Measurements from ENCODE around the gene EFL1. TPM values are rescaled to one million over a fixed set of nuclear protein-coding genes. Genes with fewer than 3 reads are reported as not detected.

Gene EFL1
- total and polyA plus RNA-seq, 9 of the 15 experiments (the other 6 are each of a cell fraction or from before 2014, with no cell fraction given), result 4.8 to 32.5 (median 16.9) TPM

GRCh38 chr15:82262422-82263026 lies at the start of gene EFL1, which contains the start of gene SAXO2 (continued):
- TF ChIP-seq RBM17 (IDR thresholded peaks at IDR 0.05; ENCODE audit: borderline replicate concordance, low read depth, low read length) (no peak), E2F8 (IDR thresholded peaks at IDR 0.05; ENCODE audit: low read depth, partially characterized antibody) (no peak), MYC (IDR thresholded peaks at IDR 0.05; ENCODE audit: low read depth, low read length) (peak; percentile 58; the same call in 1 of the 2 replicates), MYC (CRISPR knock-in tag; IDR thresholded peaks at IDR 0.05; ENCODE audit: borderline replicate concordance, low read depth) (no peak), ZNF668 (CRISPR knock-in tag; IDR thresholded peaks at IDR 0.05) (no peak), FIP1L1 (IDR thresholded peaks at IDR 0.05; ENCODE audit: low read depth, low read length, poor library complexity, severe bottlenecking) (no peak), POLR2B (IDR thresholded peaks at IDR 0.05; ENCODE audit: low read depth, partially characterized antibody) (peak; percentile 48), CREM (IDR thresholded peaks at IDR 0.05; ENCODE audit: low read depth) (peak; percentile 83), HMG20A (CRISPR knock-in tag; conservative IDR thresholded peaks at IDR 0.05) (no peak), KHSRP (IDR thresholded peaks at IDR 0.05) (no peak), SP1 (CRISPR knock-in tag; IDR thresholded peaks at IDR 0.05) (peak; percentile 74), NR2C2 (CRISPR knock-in tag; IDR thresholded peaks at IDR 0.05) (peak; percentile 97), NR2C2 (tag; IDR thresholded peaks at IDR 0.05) (peak; percentile 99), ZNF165 (CRISPR knock-in tag; IDR thresholded peaks at IDR 0.05; ENCODE audit: borderline replicate concordance) (no peak), RCOR1 (IDR thresholded peaks at IDR 0.05; ENCODE audit: borderline replicate concordance in 1 of 2, low read depth in 2 of 2, low read length in 2 of 2) (peak in 1 of 2 experiments; percentile 74; a peak in 2 of 4 replicates), GABPB1 (CRISPR knock-in tag; IDR thresholded peaks at IDR 0.05) (peak; percentile 80), KLF6 (CRISPR knock-in tag; IDR thresholded peaks at IDR 0.05; ENCODE audit: borderline replicate concordance) (no peak)
- TF ChIP-seq, protein P1, sequence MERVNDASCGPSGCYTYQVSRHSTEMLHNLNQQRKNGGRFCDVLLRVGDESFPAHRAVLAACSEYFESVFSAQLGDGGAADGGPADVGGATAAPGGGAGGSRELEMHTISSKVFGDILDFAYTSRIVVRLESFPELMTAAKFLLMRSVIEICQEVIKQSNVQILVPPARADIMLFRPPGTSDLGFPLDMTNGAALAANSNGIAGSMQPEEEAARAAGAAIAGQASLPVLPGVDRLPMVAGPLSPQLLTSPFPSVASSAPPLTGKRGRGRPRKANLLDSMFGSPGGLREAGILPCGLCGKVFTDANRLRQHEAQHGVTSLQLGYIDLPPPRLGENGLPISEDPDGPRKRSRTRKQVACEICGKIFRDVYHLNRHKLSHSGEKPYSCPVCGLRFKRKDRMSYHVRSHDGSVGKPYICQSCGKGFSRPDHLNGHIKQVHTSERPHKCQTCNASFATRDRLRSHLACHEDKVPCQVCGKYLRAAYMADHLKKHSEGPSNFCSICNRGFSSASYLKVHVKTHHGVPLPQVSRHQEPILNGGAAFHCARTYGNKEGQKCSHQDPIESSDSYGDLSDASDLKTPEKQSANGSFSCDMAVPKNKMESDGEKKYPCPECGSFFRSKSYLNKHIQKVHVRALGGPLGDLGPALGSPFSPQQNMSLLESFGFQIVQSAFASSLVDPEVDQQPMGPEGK (CRISPR knock-in tag; IDR thresholded peaks at IDR 0.05; ENCODE audit: borderline replicate concordance), result no peak
- TF ChIP-seq, protein P2, sequence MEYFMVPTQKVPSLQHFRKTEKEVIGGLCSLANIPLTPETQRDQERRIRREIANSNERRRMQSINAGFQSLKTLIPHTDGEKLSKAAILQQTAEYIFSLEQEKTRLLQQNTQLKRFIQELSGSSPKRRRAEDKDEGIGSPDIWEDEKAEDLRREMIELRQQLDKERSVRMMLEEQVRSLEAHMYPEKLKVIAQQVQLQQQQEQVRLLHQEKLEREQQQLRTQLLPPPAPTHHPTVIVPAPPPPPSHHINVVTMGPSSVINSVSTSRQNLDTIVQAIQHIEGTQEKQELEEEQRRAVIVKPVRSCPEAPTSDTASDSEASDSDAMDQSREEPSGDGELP (CRISPR knock-in tag; IDR thresholded peaks at IDR 0.05; ENCODE audit: borderline replicate concordance), result peak; percentile 74
- TF ChIP-seq, protein P3, sequence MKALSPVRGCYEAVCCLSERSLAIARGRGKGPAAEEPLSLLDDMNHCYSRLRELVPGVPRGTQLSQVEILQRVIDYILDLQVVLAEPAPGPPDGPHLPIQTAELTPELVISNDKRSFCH (CRISPR knock-in tag; IDR thresholded peaks at IDR 0.05), result no peak
- TF ChIP-seq, protein P3 (tag; IDR thresholded peaks at IDR 0.05), result no peak

Measured in K562 (cell line).